K562 (cell line): ENCODE results near the gene ENDOD1. TPM values are rescaled to one million over a fixed set of nuclear protein-coding genes. Genes with fewer than 3 reads are reported as not detected.

Source experiments
- ATAC-seq: fragments of 200-7000 bp; cut with Tn5 transposase; 3 replicates; pipeline ENCODE4 v1.9.1; 2020; ENCODE audit warnings: moderate library complexity
- BruUV-seq: library from RNA; stranded (reverse); fragments of 400-500 nt; replicated peaks from 2 replicates; lab custom pipeline; 2021; lab: Mats Ljungman, UMichigan
- CTCF ChIA-PET: fragments of 300-600 bp; formaldehyde crosslinking; extraction: SDS; loops from one replicate; lab custom pipeline; 2021; ENCODE audit warnings: low intra/inter-chr PET ratio; lab: Yijun Ruan, JAX
- POLR2A ChIA-PET: fragments of 300-600, 350-650 bp; sonication (Branson Sonifier 250); formaldehyde crosslinking; extraction: SDS; loops from one replicate; lab custom pipeline; 2021; ENCODE audit warnings: antibody characterized with exemption, inconsistent platforms; lab: Yijun Ruan, JAX
- DNase-seq, 4 experiments: peaks; one replicate each; pipeline versions ENCODE4 v3.0.0 to v3.0.0-alpha.2; 2011 to 2018; ENCODE audit warnings: low spot score in 3 of 4, mixed read lengths in 3 of 4; ENCODE audit errors: extremely low read depth in 1 of 4
- FAIRE-seq: peaks from 2 replicates; lab custom pipeline; 2011; peaks lifted over from hg19 to GRCh38; lab: Jason Lieb, UNC
- H2AFZ ChIP-seq: 2 replicates; pipeline ENCODE4 v1.6.0; 2011; ENCODE audit warnings: low read depth, low read length, control low read depth, inconsistent platforms
- H3K27ac ChIP-seq: fragments of 200-600 bp; 3 replicates; pipeline ENCODE4 v1.8.0; 2011; ENCODE audit warnings: low read depth, mild to moderate bottlenecking, control low read depth, inconsistent platforms, low read length, moderate library complexity, mixed read lengths; ENCODE audit errors: extremely low read depth
- H3K27me3 ChIP-seq, 2 experiments: fragments of 300-600 bp in 1 of 2; 2 replicates in 1 of 2; 3 replicates in 1 of 2; pipeline versions ENCODE4 v1.6.0 to v1.8.0; 2011; ENCODE audit warnings: inconsistent platforms in 2 of 2, low read length in 2 of 2, mild to moderate bottlenecking in 1 of 2, mixed read lengths in 1 of 2, moderate library complexity in 1 of 2; ENCODE audit not compliant: control insufficient read depth in 2 of 2, insufficient read depth in 2 of 2
- H3K36me3 ChIP-seq: fragments of 300-600 bp; 3 replicates; pipeline ENCODE4 v1.8.0; 2011; ENCODE audit warnings: mild to moderate bottlenecking, low read length, inconsistent platforms; ENCODE audit not compliant: control insufficient read depth, insufficient read depth
- H3K4me1 ChIP-seq, 2 experiments: fragments of 200-600 bp in 1 of 2; replicated peaks in 1 of 2; 2 replicates in 1 of 2; 3 replicates in 1 of 2; pipeline versions ENCODE4 v1.5.1 to v1.8.0; 2011; ENCODE audit warnings: inconsistent platforms in 2 of 2, low read length in 2 of 2, mild to moderate bottlenecking in 1 of 2, mixed read lengths in 1 of 2, moderate library complexity in 1 of 2; ENCODE audit not compliant: control insufficient read depth in 2 of 2, insufficient read depth in 2 of 2
- H3K4me2 ChIP-seq: 2 replicates; pipeline ENCODE4 v1.6.1; 2011; ENCODE audit warnings: low read length, control low read depth, inconsistent platforms, mixed read lengths; ENCODE audit not compliant: insufficient read depth
- H3K4me3 ChIP-seq: fragments of 200-600 bp; sonication (generic), shearing (Covaris generic); 2 replicates; pipeline ENCODE4 v1.5.1; 2016; ENCODE audit warnings: control low read depth, inconsistent platforms
- H3K79me2 ChIP-seq: fragments of 200-600 bp; 3 replicates; pipeline ENCODE4 v1.8.0; 2011; ENCODE audit warnings: low read length, inconsistent platforms; ENCODE audit not compliant: control insufficient read depth, insufficient read depth
- H3K9ac ChIP-seq, 2 experiments: 2 replicates each; pipeline versions ENCODE4 v1.6.0 to v1.6.1; 2011; ENCODE audit warnings: low read depth in 2 of 2, low read length in 2 of 2, control low read depth in 1 of 2, inconsistent platforms in 1 of 2, mild to moderate bottlenecking in 1 of 2, mixed read lengths in 1 of 2; ENCODE audit not compliant: insufficient read depth in 1 of 2
- H3K9me1 ChIP-seq: one replicate; pipeline ENCODE4 v1.6.0; 2011; ENCODE audit warnings: inconsistent platforms, mild to moderate bottlenecking, low read length, moderate library complexity; ENCODE audit not compliant: control insufficient read depth, insufficient read depth
- H3K9me3 ChIP-seq: replicated peaks from 2 replicates; pipeline ENCODE4 v1.5.1; 2011; ENCODE audit warnings: low read depth, low read length, inconsistent platforms; ENCODE audit not compliant: control insufficient read depth, insufficient read depth
- H4K20me1 ChIP-seq: replicated peaks from 2 replicates; pipeline ENCODE4 v1.6.1; 2011; ENCODE audit warnings: low read length, inconsistent platforms, mixed read lengths; ENCODE audit not compliant: control insufficient read depth, insufficient read depth
- C11orf30 ChIP-seq: fragments of 450-650 bp; IDR thresholded peaks from 2 replicates; pipeline ENCODE4 v1.6.1; 2016; ENCODE audit warnings: low read depth, mild to moderate bottlenecking
- CHD2 ChIP-seq: IDR thresholded peaks from 2 replicates; pipeline ENCODE4 v1.6.1; 2011; ENCODE audit warnings: low read depth, low read length
- E2F6 ChIP-seq, 2 experiments: IDR thresholded peaks; 2 replicates each; pipeline ENCODE4 v1.6.1; 2011; ENCODE audit warnings: borderline replicate concordance in 1 of 2, control low read depth in 1 of 2, low read depth in 1 of 2, low read length in 1 of 2, mild to moderate bottlenecking in 1 of 2, mixed read lengths in 1 of 2, moderate library complexity in 1 of 2; ENCODE audit not compliant: insufficient read depth in 1 of 2, insufficient read length in 1 of 2, poor library complexity in 1 of 2, severe bottlenecking in 1 of 2; ENCODE audit errors: extremely low read depth in 1 of 2
- KAT2B ChIP-seq: IDR thresholded peaks from one replicate; pipeline ENCODE4 v1.6.1; 2012; ENCODE audit warnings: low read depth, mild to moderate bottlenecking, control low read depth, inconsistent platforms, low read length, moderate library complexity
- PRMT5 ChIP-seq: sonication (generic); formaldehyde crosslinking; IDR thresholded peaks from 2 replicates; pipeline ENCODE4 v1.5.0; 2020; ENCODE audit warnings: missing genetic modification reagents
- XRCC5 ChIP-seq: fragments of 200-400 bp; formaldehyde crosslinking; IDR thresholded peaks from 2 replicates; pipeline ENCODE4 v1.6.1; 2017; ENCODE audit warnings: low read depth, mild to moderate bottlenecking, low read length
- WGBS: fragments of 100-300 bp; shearing (Covaris generic); methylation state at CpG from one replicate; pipeline ENCODE4 v1.1.6; 2016; ENCODE audit warnings: low coverage, mixed read lengths; ENCODE audit not compliant: insufficient coverage; ENCODE audit errors: missing lambda C conversion rate; 5-methylcytosine and 5-hydroxymethylcytosine counted together
- in situ Hi-C: fragments of 300-500 bp; cut with MboI; formaldehyde crosslinking; loops from 4 replicates; pipeline ENCODE4 v1.15.0; 2018; ENCODE audit warnings: inconsistent platforms, mixed read lengths
- intact Hi-C: fragments of 100-400 bp; cut with micrococcal nuclease; formaldehyde crosslinking; loops from 2 replicates; pipeline ENCODE4 v1.14.2; 2022
- polyA plus RNA-seq, 8 experiments: library from polyadenylated mRNA; depleted of rRNA in 4 of 8; stranded (reverse) in 5 of 8; unstranded in 3 of 8; fragments of >200 nt; fragmentation: Nextera tagmentation in 2 of 8; fragmentation: Illumina TruSeq in 1 of 8; extraction: Ambion mirVana in 2 of 8; extraction: Trizol in 1 of 8; gene quantifications; 2 replicates each; pipeline versions ENCODE4 v1.2.1 to v1.2.3, GENCODE V29; 2011 to 2014; ENCODE audit warnings: inconsistent platforms in 1 of 8, missing spikeins in 1 of 8
- total RNA-seq, 7 experiments: library from RNA; depleted of rRNA in 6 of 7; stranded (reverse); fragments of >200 nt in 6 of 7; fragmentation: Illumina TruSeq in 2 of 7; extraction: Trizol in 2 of 7; gene quantifications; 2 replicates each; pipeline versions ENCODE4 v1.2.1 to v1.2.3, GENCODE V29; 2011 to 2021; ENCODE audit warnings: low replicate concordance in 1 of 7

ENDOD1 gene
- total and polyA plus RNA-seq, 9 of the 15 experiments (the other 6 are each of a cell fraction or from before 2014, with no cell fraction given) = 4.2 to 11.8 (median 9.3) TPM

GRCh38 chr11:95123556-95123955 is 33.9 kb downstream of the ENDOD1 start (continued):
- TF ChIP-seq E2F6 (IDR thresholded peaks at IDR 0.05; ENCODE audit: borderline replicate concordance in 1 of 2, extremely low read depth in 1 of 2, insufficient read depth in 1 of 2, insufficient read length in 1 of 2, low read depth in 1 of 2, low read length in 1 of 2, poor library complexity in 1 of 2, severe bottlenecking in 1 of 2) (no peak), PRMT5 (CRISPR knock-in tag) (no peak), C11orf30 (no peak), XRCC5 (no peak)

- ChIA-PET POLR2A (no interaction called here), CTCF (no interaction called here)
- TF ChIP-seq KAT2B = no peak
- no peak for TF ChIP-seq CHD2
- H2AFZ ChIP-seq = no peak overlapping the region
- H3K4me1 ChIP-seq = no peaks in the 10 kb centered on the region
- no peaks in the 10 kb centered on the region for H3K9me1 ChIP-seq
- H3K9ac ChIP-seq = no peak overlapping the region
- H3K4me3 ChIP-seq = no peak overlapping the region
- no peaks in the 10 kb centered on the region for H3K27me3 ChIP-seq
- in situ Hi-C loops = no loop called here
- ATAC-seq = no peak
- H3K36me3 ChIP-seq = peaks cover 7% of the 10 kb centered on the region; the same call in 2 of the 3 replicates
- H3K27ac ChIP-seq = no peak overlapping the region
- H3K79me2 ChIP-seq = no peaks in the 10 kb centered on the region
- H3K4me2 ChIP-seq = no peak overlapping the region
- FAIRE-seq = no peak
- no TSS peak for BruUV-seq
- no peaks in the 10 kb centered on the region for H3K9me3 ChIP-seq
- H4K20me1 ChIP-seq = no peaks in the 10 kb centered on the region
- intact Hi-C loops = no loop called here
- no peak for DNase-seq
- WGBS = 73% methylated on average over 3 of the region's 3 CpGs
Observed at GRCh38 chr11:95128602-95129001, 39.0 kb downstream of the ENDOD1 start.
